HFFc6 (cell line): ENCODE measurements around the gene THOC7. TPM values are rescaled to one million over a fixed set of nuclear protein-coding genes. Genes with fewer than 3 reads are reported as not detected.

Experiments
- DNase-seq: peaks from one replicate; pipeline ENCODE4 v3.0.0-alpha.2; 2018
- H3K27ac Mint-ChIP-seq: 2 replicates; pipeline ENCODE4 v1.8.0; 2020; ENCODE audit warnings: mild to moderate bottlenecking, mixed read lengths
- H3K27me3 Mint-ChIP-seq: 2 replicates; pipeline ENCODE4 v1.8.0; 2021; ENCODE audit warnings: mild to moderate bottlenecking, moderate library complexity, mixed read lengths; ENCODE audit not compliant: insufficient read depth
- H3K36me3 Mint-ChIP-seq: 2 replicates; pipeline ENCODE4 v1.8.0; 2021; ENCODE audit warnings: low read depth, mixed read lengths
- H3K4me1 Mint-ChIP-seq: 2 replicates; pipeline ENCODE4 v1.8.0; 2020; ENCODE audit warnings: low read depth, mixed read lengths
- H3K4me3 Mint-ChIP-seq: 2 replicates; pipeline ENCODE4 v1.8.0; 2020; ENCODE audit warnings: mild to moderate bottlenecking, moderate library complexity, mixed read lengths
- H3K9me3 Mint-ChIP-seq: 2 replicates; pipeline ENCODE4 v1.8.0; 2020; ENCODE audit warnings: mild to moderate bottlenecking, mixed read lengths
- CTCF ChIP-seq: fragments of 200-600 bp; sonication (generic); IDR thresholded peaks from 2 replicates; pipeline ENCODE4 v1.5.0; 2021; ENCODE audit warnings: antibody characterized with exemption, mild to moderate bottlenecking
- total RNA-seq, 6 experiments: library from RNA; stranded (reverse); fragmentation: NEBNext Ultra II Directional; extraction: Animal tissue kit (Norgen Biotek cat#: 25700); gene quantifications; 2 replicates in 1 of 6; 3 replicates in 5 of 6; pipeline ENCODE4 v1.2.3, GENCODE V29; 2021

Gene THOC7
- total RNA-seq, 6 experiments from 2014 or later: 68.2 to 82.5 (median 74.3) TPM

- no peaks in the 10 kb centered on the region; the same call in 1 of the 2 replicates for H3K27me3 Mint-ChIP-seq
- H3K4me3 Mint-ChIP-seq: no peak overlapping the region
- H3K9me3 Mint-ChIP-seq: no peaks in the 10 kb centered on the region
- peak; percentile 45 for DNase-seq
- peak; percentile 96 for TF ChIP-seq CTCF
- no peak overlapping the region for H3K27ac Mint-ChIP-seq
- H3K4me1 Mint-ChIP-seq: peaks cover 9% of the 10 kb centered on the region; the same call in 1 of the 2 replicates
- H3K36me3 Mint-ChIP-seq: peaks cover 4% of the 10 kb centered on the region; the same call in 1 of the 2 replicates
Observed at GRCh38 chr3:63818282-63819150, 45.1 kb downstream of the THOC7 start.

GRCh38 chr3:63817225-63817624 is 46.4 kb downstream of the THOC7 start:
- no peak overlapping the region for H3K27ac Mint-ChIP-seq
- 0 out of 2 replicates have a peak, but pooled peaks cover 5% of the 10 kb centered on the region for H3K4me1 Mint-ChIP-seq
- H3K36me3 Mint-ChIP-seq: no peaks in the 10 kb centered on the region
- no peak overlapping the region for H3K4me3 Mint-ChIP-seq
- no peak for TF ChIP-seq CTCF
- no peaks in the 10 kb centered on the region; the same call in 1 of the 2 replicates for H3K27me3 Mint-ChIP-seq
- no peak for DNase-seq
- no peaks in the 10 kb centered on the region for H3K9me3 Mint-ChIP-seq

- TF ChIP-seq CTCF: no peak
- DNase-seq: no peak
- H3K27ac Mint-ChIP-seq: no peak overlapping the region
Observed at GRCh38 chr3:63814237-63814636, 49.4 kb downstream of the THOC7 start.

GRCh38 chr3:63809607-63810006 is 54.0 kb downstream of the THOC7 start:
- Mint-ChIP-seq H3K9me3 (no peaks in the 10 kb centered on the region), H3K4me1 (peaks cover 27% of the 10 kb centered on the region), H3K36me3 (no peaks in the 10 kb centered on the region), H3K27ac (peak overlapping the region; percentile 23), H3K27me3 (no peaks in the 10 kb centered on the region), H3K4me3 (no peak overlapping the region)
- DNase-seq: peak; percentile 90
- TF ChIP-seq CTCF: no peak

More at GRCh38 chr3:63814237-63814636, 49.4 kb downstream of the THOC7 start:
- no peak overlapping the region for H3K4me3 Mint-ChIP-seq
- H3K36me3 Mint-ChIP-seq: no peaks in the 10 kb centered on the region
- H3K9me3 Mint-ChIP-seq: no peaks in the 10 kb centered on the region
- H3K4me1 Mint-ChIP-seq: peaks cover 18% of the 10 kb centered on the region
- no peaks in the 10 kb centered on the region; the same call in 1 of the 2 replicates for H3K27me3 Mint-ChIP-seq

GRCh38 chr3:63808633-63809032 is 55.0 kb downstream of the THOC7 start:
- Mint-ChIP-seq H3K27me3 (peaks cover 3% of the 10 kb centered on the region; the same call in 1 of the 2 replicates), H3K4me1 (peaks cover 27% of the 10 kb centered on the region), H3K9me3 (no peaks in the 10 kb centered on the region), H3K4me3 (no peak overlapping the region), H3K36me3 (no peaks in the 10 kb centered on the region), H3K27ac (no peak overlapping the region)
- no peak for DNase-seq
- TF ChIP-seq CTCF: no peak
